ENCODE measurements around the gene ASAH2. TPM values are rescaled to one million over a fixed set of nuclear protein-coding genes. Genes with fewer than 3 reads are reported as not detected.

The ASAH2 gene
- polyA plus RNA-seq, 1 donor, result 1.8 TPM

Other genes with a start within 250 kb of the ASAH2 start
- 27.2 TPM for gene WASHC2A, start 183.6 kb downstream of the ASAH2 start, polyA plus RNA-seq (ENCODE audit: insufficient read length)

Data from forelimb muscle (tissue), 1 donor.